CD4-positive, alpha-beta memory T cell (primary cell): ENCODE data around the gene FGGY. TPM values are rescaled to one million over a fixed set of nuclear protein-coding genes. Genes with fewer than 3 reads are reported as not detected.

Experiments
- CTCF ChIA-PET: fragments of 350-600 bp; sonication (Branson Sonifier 250); formaldehyde crosslinking; loops from one replicate; lab custom pipeline; 2021; ENCODE audit warnings: inconsistent platforms; ENCODE audit not compliant: partially characterized antibody; lab: Charles Lee
- POLR2A ChIA-PET: fragments of 350-600 bp; sonication (Branson Sonifier 250); formaldehyde crosslinking; loops from one replicate; lab custom pipeline; 2021; ENCODE audit not compliant: partially characterized antibody; lab: Charles Lee
- DNase-seq, 5 donors: peaks; one replicate each; pipeline versions ENCODE4 v3.0.0 to v3.0.0-alpha.2; 2020 to 2022; ENCODE audit warnings: mixed read lengths in 1 of 5
- H3K27ac ChIP-seq: one replicate; pipeline ENCODE4 v1.7.0; 2013; ENCODE audit warnings: low read depth, low read length
- H3K27me3 ChIP-seq: 2 replicates; pipeline ENCODE4 v1.7.0; 2013; ENCODE audit warnings: mild to moderate bottlenecking, low read length, moderate library complexity; ENCODE audit not compliant: insufficient read depth
- H3K36me3 ChIP-seq: 2 replicates; pipeline ENCODE4 v1.7.0; 2013; ENCODE audit warnings: mild to moderate bottlenecking, low read length, moderate library complexity; ENCODE audit not compliant: insufficient read depth
- H3K4me1 ChIP-seq: 2 replicates; pipeline ENCODE4 v1.7.0; 2013; ENCODE audit warnings: mild to moderate bottlenecking, low read length, moderate library complexity; ENCODE audit not compliant: insufficient read depth
- H3K4me3 ChIP-seq, 2 donors: one replicate each; pipeline ENCODE4 v1.7.0; 2013; ENCODE audit warnings: low read length in 2 of 2, mild to moderate bottlenecking in 1 of 2
- H3K9me3 ChIP-seq, 2 donors: one replicate each; pipeline ENCODE4 v1.7.0; 2013; ENCODE audit warnings: low read length in 2 of 2, control low read depth in 1 of 2; ENCODE audit not compliant: control insufficient read depth in 1 of 2
- H3K27ac Mint-ChIP-seq, 7 donors: one replicate each; pipeline ENCODE4 v1.8.0; 2020 to 2021; ENCODE audit warnings: mixed read lengths in 7 of 7, mild to moderate bottlenecking in 6 of 7, inconsistent platforms in 3 of 7, moderate library complexity in 3 of 7
- H3K27me3 Mint-ChIP-seq, 2 donors: one replicate each; pipeline ENCODE4 v1.8.0; 2020 to 2021; ENCODE audit warnings: mixed read lengths in 2 of 2
- H3K36me3 Mint-ChIP-seq, 2 donors: one replicate each; pipeline ENCODE4 v1.8.0; 2020 to 2021; ENCODE audit warnings: mixed read lengths in 2 of 2, inconsistent platforms in 1 of 2, mild to moderate bottlenecking in 1 of 2
- H3K4me1 Mint-ChIP-seq, 4 donors: one replicate each; pipeline ENCODE4 v1.8.0; 2020 to 2021; ENCODE audit warnings: mixed read lengths in 4 of 4, mild to moderate bottlenecking in 1 of 4
- H3K4me3 Mint-ChIP-seq, 8 donors: one replicate each; pipeline ENCODE4 v1.8.0; 2020 to 2021; ENCODE audit warnings: mixed read lengths in 8 of 8, mild to moderate bottlenecking in 7 of 8, moderate library complexity in 6 of 8, inconsistent platforms in 3 of 8
- H3K9me3 Mint-ChIP-seq, 8 donors: one replicate each; pipeline ENCODE4 v1.8.0; 2020 to 2021; ENCODE audit warnings: mixed read lengths in 8 of 8, mild to moderate bottlenecking in 5 of 8, inconsistent platforms in 3 of 8, moderate library complexity in 1 of 8
- intact Hi-C: fragments of 100-400 bp; cut with micrococcal nuclease; formaldehyde crosslinking; loops from one replicate; pipeline ENCODE4 v1.15.1; 2023
- polyA plus RNA-seq, 2 donors: library from polyadenylated mRNA; unstranded; fragments of 300-500 nt; fragmentation: Illumina TruSeq; gene quantifications; one replicate each; pipeline ENCODE4 v1.2.3, GENCODE V29; 2021
- total RNA-seq, 2 experiments: library from RNA; stranded (reverse); gene quantifications; one replicate each; pipeline ENCODE4 v1.2.3, GENCODE V29; 2021

The FGGY gene
- total and polyA plus RNA-seq, 4 experiments from 2014 or later, result 1.8 to 8.8 (median 3.6) TPM

DNA sequence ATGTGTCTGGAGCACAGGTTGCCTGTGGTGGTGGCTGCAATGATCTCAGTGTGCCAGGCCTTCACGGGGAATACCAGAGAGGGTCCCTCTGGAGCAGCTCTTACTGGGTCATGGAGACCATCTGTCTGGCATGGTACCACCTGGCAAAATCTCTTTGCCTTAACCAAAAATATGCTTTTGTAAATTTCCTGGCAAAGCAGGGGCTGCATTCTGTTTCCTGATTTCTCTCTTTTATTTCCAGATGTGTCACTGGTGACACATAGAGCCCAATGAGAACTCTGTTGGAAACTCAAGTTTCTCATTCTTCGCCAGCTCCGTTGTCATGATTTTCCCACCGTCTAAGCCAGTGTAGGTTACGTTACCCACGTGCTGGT is 136.5 kb downstream of the FGGY start:
- no peak for DNase-seq
- intact Hi-C loops, result no loop called here
- Mint-ChIP-seq H3K36me3 (no peaks in the 10 kb centered on the region), H3K4me3 (no peak overlapping the region), H3K4me1 (peaks cover 0 to 4% (median 1%) of the 10 kb centered on the region in 4 donors), H3K27me3 (peaks cover 0 to 2% of the 10 kb centered on the region in 2 donors), H3K27ac (no peak overlapping the region), H3K9me3 (no peaks in the 10 kb centered on the region)
- Histone ChIP-seq H3K36me3 (no peaks in the 10 kb centered on the region), H3K27ac (no peak overlapping the region), H3K27me3 (no peaks in the 10 kb centered on the region), H3K9me3 (no peaks in the 10 kb centered on the region), H3K4me1 (no peaks in the 10 kb centered on the region), H3K4me3 (no peak overlapping the region)
- POLR2A ChIA-PET, result no interaction called here
- CTCF ChIA-PET, result no interaction called here

DNA sequence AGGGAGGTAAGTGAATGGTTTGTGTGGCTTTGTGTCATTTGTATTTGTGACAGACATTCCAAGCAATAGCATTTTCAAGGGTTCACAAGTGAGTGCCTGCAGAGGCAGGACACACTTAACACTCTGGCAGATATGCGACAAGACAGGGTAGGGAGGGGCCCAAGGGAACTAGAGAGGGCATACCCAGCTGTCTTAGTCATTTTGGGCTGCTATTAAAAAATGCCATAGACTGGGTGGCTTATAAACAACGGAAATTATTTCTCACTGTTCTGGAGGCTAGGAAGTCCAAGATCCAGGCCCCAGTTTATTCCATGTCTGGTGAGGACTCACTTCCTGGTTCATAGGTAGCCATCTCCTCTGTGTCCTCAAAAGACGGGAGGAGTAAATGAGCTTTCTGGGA is 137.4 kb downstream of the FGGY start:
- H3K36me3 Mint-ChIP-seq, result no peaks in the 10 kb centered on the region
- no peaks in the 10 kb centered on the region for H3K9me3 Mint-ChIP-seq
- H3K27ac Mint-ChIP-seq, result no peak overlapping the region
- H3K4me1 Mint-ChIP-seq, result peaks cover 0 to 4% (median 1%) of the 10 kb centered on the region in 4 donors
- DNase-seq, result no peak
- H3K4me3 Mint-ChIP-seq, result no peak overlapping the region
- Histone ChIP-seq H3K9me3 (no peaks in the 10 kb centered on the region), H3K36me3 (no peaks in the 10 kb centered on the region), H3K27me3 (no peaks in the 10 kb centered on the region), H3K4me1 (no peaks in the 10 kb centered on the region), H3K27ac (no peak overlapping the region), H3K4me3 (no peak overlapping the region)
- peaks cover 0 to 2% of the 10 kb centered on the region in 2 donors for H3K27me3 Mint-ChIP-seq
- ChIA-PET CTCF (no interaction called here), POLR2A (no interaction called here)
- intact Hi-C loops, result no loop called here

DNA sequence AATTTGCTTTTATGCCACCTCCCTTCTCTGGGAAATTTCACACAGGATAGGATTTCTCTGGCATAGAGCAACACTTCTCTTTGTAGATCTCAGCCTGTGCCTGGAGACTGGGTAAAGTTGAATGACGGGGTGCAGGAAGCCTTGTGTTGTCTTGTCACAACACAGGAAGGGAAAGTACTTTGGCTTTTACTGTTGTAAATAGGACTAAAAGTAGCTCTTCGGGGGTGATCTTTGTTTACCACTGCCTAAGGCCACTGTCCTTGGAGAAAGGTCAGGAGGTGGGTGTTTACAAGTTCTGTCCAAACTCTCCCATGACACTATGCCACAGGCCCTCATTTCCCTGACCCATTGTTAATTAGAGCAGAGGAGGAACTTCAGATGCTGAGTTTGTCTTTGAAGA is 139.7 kb downstream of the FGGY start:
- Histone ChIP-seq H3K27ac (no peak overlapping the region), H3K36me3 (no peaks in the 10 kb centered on the region), H3K27me3 (no peaks in the 10 kb centered on the region), H3K4me3 (no peak overlapping the region), H3K4me1 (no peaks in the 10 kb centered on the region), H3K9me3 (no peaks in the 10 kb centered on the region)
- Mint-ChIP-seq H3K4me1 (peaks cover 0 to 4% (median 1%) of the 10 kb centered on the region in 4 donors), H3K27me3 (peaks cover 0 to 2% of the 10 kb centered on the region in 2 donors), H3K4me3 (no peak overlapping the region), H3K27ac (no peak overlapping the region), H3K36me3 (no peaks in the 10 kb centered on the region), H3K9me3 (no peaks in the 10 kb centered on the region)
- POLR2A ChIA-PET, result no interaction called here
- DNase-seq, result no peak
- CTCF ChIA-PET, result no interaction called here
- intact Hi-C loops, result no loop called here

DNA sequence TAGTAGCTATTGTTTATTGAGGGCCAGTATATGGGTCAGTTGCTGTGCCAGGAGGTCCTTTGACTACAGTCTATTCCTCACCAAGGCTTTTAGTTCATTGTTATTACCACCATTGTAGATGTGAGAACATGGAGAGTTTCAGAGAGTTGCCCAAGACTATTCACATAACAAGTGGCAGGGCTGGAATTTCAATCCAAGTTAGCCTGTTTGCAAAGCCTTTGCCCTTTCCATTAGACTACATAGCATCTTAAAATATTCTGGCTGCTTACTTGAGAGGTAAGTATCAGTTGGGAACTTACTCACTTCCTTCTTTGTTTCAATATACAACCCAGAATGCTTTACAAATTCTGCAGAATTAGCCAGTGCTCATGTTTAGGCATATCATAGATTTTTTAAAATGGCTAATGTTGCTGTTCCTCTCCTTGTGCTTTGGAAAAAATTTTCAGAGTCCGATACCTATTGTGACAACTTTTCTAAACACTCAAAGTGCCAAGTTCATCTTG is 141.2 kb downstream of the FGGY start:
- no peaks in the 10 kb centered on the region for H3K9me3 ChIP-seq
- H3K4me1 ChIP-seq, result no peaks in the 10 kb centered on the region
- no peaks in the 10 kb centered on the region for H3K27me3 ChIP-seq
- Mint-ChIP-seq H3K9me3 (no peaks in the 10 kb centered on the region), H3K4me1 (no peaks in the 10 kb centered on the region), H3K4me3 (no peak overlapping the region), H3K27ac (no peak overlapping the region), H3K36me3 (no peaks in the 10 kb centered on the region), H3K27me3 (peaks cover 0 to 2% of the 10 kb centered on the region in 2 donors)
- CTCF ChIA-PET, result interaction anchor here (1.0 kb wide), 1 partner anchor 9 kb away, joined by 3 read pairs; no protein-coding TSS in a partner anchor
- no peak for DNase-seq
- POLR2A ChIA-PET, result no interaction called here
- intact Hi-C loops, result no loop called here
- H3K27ac ChIP-seq, result no peak overlapping the region
- H3K36me3 ChIP-seq, result no peaks in the 10 kb centered on the region
- H3K4me3 ChIP-seq, result no peak overlapping the region

DNA sequence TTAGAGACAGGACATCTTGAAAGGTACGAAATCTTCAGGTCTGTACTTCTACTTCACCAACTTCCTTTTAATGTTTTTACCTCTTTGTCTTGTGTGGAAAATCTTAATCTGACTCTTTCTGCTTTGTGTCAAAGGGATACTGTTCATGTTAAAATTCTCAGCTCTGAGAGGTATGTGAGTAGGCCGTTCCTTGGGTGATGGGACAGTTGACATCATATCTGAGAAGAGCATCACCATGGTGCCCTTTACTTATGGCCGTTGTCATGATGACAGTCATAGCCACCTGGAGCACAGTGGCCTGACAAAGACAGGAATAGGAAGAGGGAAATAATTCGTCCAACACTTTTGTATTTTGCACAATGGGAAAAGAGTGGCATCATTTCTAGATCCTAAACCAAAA is 145.6 kb downstream of the FGGY start:
- ChIA-PET POLR2A (no interaction called here), CTCF (no interaction called here)
- DNase-seq, result no peak
- Histone ChIP-seq H3K27me3 (no peaks in the 10 kb centered on the region), H3K27ac (no peak overlapping the region), H3K9me3 (no peaks in the 10 kb centered on the region), H3K36me3 (no peaks in the 10 kb centered on the region), H3K4me1 (no peaks in the 10 kb centered on the region), H3K4me3 (no peak overlapping the region)
- Mint-ChIP-seq H3K9me3 (no peaks in the 10 kb centered on the region), H3K4me1 (no peaks in the 10 kb centered on the region), H3K4me3 (no peak overlapping the region), H3K36me3 (no peaks in the 10 kb centered on the region), H3K27me3 (no peaks in the 10 kb centered on the region), H3K27ac (no peak overlapping the region)
- intact Hi-C loops, result no loop called here

DNA sequence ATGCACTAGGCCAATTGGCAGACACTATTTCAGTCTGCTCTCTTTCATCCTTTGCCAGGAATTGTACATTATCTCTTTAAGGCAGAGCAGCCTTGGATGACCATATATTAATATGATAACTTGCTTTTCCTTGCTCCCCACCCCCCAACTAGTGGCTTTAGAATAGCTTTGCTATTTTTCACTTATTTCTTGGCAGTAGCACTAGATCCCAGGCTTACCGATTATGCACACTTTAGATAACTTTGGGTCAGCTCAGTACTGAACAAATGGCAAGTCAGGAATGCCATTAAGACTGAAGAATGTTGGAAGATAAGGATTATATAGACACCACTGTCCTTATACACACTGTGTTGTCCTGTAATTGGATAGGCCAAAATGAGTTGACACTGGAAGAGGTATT is 146.4 kb downstream of the FGGY start:
- intact Hi-C loops, result no loop called here
- Histone ChIP-seq H3K36me3 (no peaks in the 10 kb centered on the region), H3K4me3 (no peak overlapping the region), H3K27ac (no peak overlapping the region), H3K27me3 (no peaks in the 10 kb centered on the region), H3K4me1 (no peaks in the 10 kb centered on the region), H3K9me3 (no peaks in the 10 kb centered on the region)
- Mint-ChIP-seq H3K4me1 (no peaks in the 10 kb centered on the region), H3K4me3 (no peak overlapping the region), H3K27me3 (no peaks in the 10 kb centered on the region), H3K27ac (no peak overlapping the region), H3K36me3 (no peaks in the 10 kb centered on the region), H3K9me3 (no peaks in the 10 kb centered on the region)
- ChIA-PET CTCF (no interaction called here), POLR2A (no interaction called here)
- no peak for DNase-seq

DNA sequence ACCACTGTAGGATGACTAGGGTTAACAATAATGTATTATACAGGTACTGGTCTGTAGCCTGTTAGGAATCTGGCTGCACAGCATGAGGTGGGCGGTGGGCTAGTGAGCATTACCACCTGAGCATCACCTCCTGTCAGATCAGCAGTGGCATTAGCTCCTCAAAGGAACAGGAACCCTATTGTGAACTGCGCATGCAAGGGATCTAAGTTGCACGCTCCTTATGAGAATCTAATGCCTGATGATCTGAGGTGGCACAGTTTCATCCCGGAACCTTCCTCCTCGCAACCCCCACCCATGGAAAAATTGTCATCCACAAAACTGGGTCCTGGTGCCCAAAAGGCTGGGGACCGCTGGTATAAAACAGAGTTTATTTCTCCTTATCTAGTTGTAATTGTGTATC is 147.6 kb downstream of the FGGY start:
- H3K4me1 ChIP-seq, result no peaks in the 10 kb centered on the region
- no peaks in the 10 kb centered on the region for H3K27me3 ChIP-seq
- no peak for DNase-seq
- no peaks in the 10 kb centered on the region for H3K27me3 Mint-ChIP-seq
- intact Hi-C loops, result no loop called here
- H3K36me3 ChIP-seq, result no peaks in the 10 kb centered on the region
- H3K36me3 Mint-ChIP-seq, result no peaks in the 10 kb centered on the region
- H3K27ac Mint-ChIP-seq, result no peak overlapping the region
- H3K4me3 ChIP-seq, result no peak overlapping the region
- no peak overlapping the region for H3K4me3 Mint-ChIP-seq
- no peaks in the 10 kb centered on the region for H3K9me3 ChIP-seq
- ChIA-PET POLR2A (no interaction called here), CTCF (interaction anchor here (1.5 kb wide), 1 partner anchor 11 kb away, joined by 4 read pairs; no protein-coding TSS in a partner anchor)
- H3K9me3 Mint-ChIP-seq, result no peaks in the 10 kb centered on the region
- H3K27ac ChIP-seq, result no peak overlapping the region
- no peaks in the 10 kb centered on the region for H3K4me1 Mint-ChIP-seq

DNA sequence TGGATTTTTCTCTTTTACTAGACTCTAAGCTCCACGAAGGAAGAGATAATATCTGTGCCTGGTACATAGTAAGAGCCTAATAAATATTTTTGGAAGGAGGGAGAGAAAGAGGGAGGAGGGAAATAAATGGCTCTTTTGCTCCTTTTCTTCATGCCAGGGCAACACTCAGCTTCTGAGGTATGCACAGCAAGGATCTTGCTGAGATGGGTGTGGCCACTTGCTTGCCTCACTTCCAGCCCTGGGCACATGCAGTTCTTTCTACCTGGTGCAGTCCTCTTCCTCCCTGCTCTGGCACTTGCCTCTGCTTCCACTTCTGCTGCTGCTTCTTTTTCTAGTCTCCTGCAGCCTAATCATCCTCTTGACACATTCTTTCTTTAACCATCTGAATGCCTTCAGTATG is 148.1 kb downstream of the FGGY start:
- Mint-ChIP-seq H3K27me3 (no peaks in the 10 kb centered on the region), H3K4me3 (no peak overlapping the region), H3K9me3 (no peaks in the 10 kb centered on the region), H3K36me3 (no peaks in the 10 kb centered on the region), H3K4me1 (no peaks in the 10 kb centered on the region), H3K27ac (no peak overlapping the region)
- Histone ChIP-seq H3K4me3 (no peak overlapping the region), H3K4me1 (no peaks in the 10 kb centered on the region), H3K9me3 (no peaks in the 10 kb centered on the region), H3K27me3 (no peaks in the 10 kb centered on the region), H3K27ac (no peak overlapping the region), H3K36me3 (no peaks in the 10 kb centered on the region)
- ChIA-PET CTCF (interaction anchor here (1.5 kb wide), 1 partner anchor 10 kb away, joined by 4 read pairs; no protein-coding TSS in a partner anchor), POLR2A (no interaction called here)
- DNase-seq, result no peak
- intact Hi-C loops, result no loop called here
